ENCODE measurements around the gene CPA4. TPM values are rescaled to one million over a fixed set of nuclear protein-coding genes. Genes with fewer than 3 reads are reported as not detected.

The CPA4 gene
- total RNA-seq, 1 donor from 2014 or later = not detected

GRCh38 chr7:130258494-130259078 is 34.4 kb upstream of the CPA4 start:
- TF ChIP-seq CTCF (IDR thresholded peaks at IDR 0.05) = no peak
- Histone ChIP-seq H3K9me3 (peaks cover 12% of the 10 kb centered on the region), H3K27ac (no peak overlapping the region), H3K4me1 (no peaks in the 10 kb centered on the region), H3K4me3 (no peak overlapping the region), H3K36me3 (no peaks in the 10 kb centered on the region), H3K27me3 (no peaks in the 10 kb centered on the region)
- ATAC-seq (no peak), DNase-seq (no peak)
- intact Hi-C loops (cut with DNase I) = no loop called here

- H3K4me1 ChIP-seq = no peaks in the 10 kb centered on the region
- DNase-seq (no peak), ATAC-seq (no peak)
- H3K4me3 ChIP-seq = no peak overlapping the region
- H3K27ac ChIP-seq = no peak overlapping the region
- no peaks in the 10 kb centered on the region for H3K36me3 ChIP-seq
- H3K27me3 ChIP-seq = no peaks in the 10 kb centered on the region
- no peak for TF ChIP-seq CTCF (IDR thresholded peaks at IDR 0.05)
- peaks cover 12% of the 10 kb centered on the region for H3K9me3 ChIP-seq
- intact Hi-C loops (cut with DNase I) = no loop called here
Measured at GRCh38 chr7:130262448-130262847, 30.5 kb upstream of the CPA4 start.

GRCh38 chr7:130263130-130263529 is 29.8 kb upstream of the CPA4 start:
- H3K9me3 ChIP-seq = peaks cover 12% of the 10 kb centered on the region
- H3K27me3 ChIP-seq = no peaks in the 10 kb centered on the region
- DNase-seq = no peak
- ATAC-seq = no peak
- H3K4me3 ChIP-seq = no peak overlapping the region
- intact Hi-C loops (cut with DNase I) = no loop called here
- H3K36me3 ChIP-seq = no peaks in the 10 kb centered on the region
- no peak overlapping the region for H3K27ac ChIP-seq
- no peaks in the 10 kb centered on the region for H3K4me1 ChIP-seq
- no peak for TF ChIP-seq CTCF (IDR thresholded peaks at IDR 0.05)

- DNase-seq = no peak
- Histone ChIP-seq H3K4me3 (no peak within 1 kb of the TSS), H3K9me3 (no peaks in the 10 kb centered on the region), H3K27ac (no peak within 1 kb of the TSS), H3K4me1 (no peaks in the 10 kb centered on the region), H3K27me3 (no peaks in the 10 kb centered on the region), H3K36me3 (no peaks in the 10 kb centered on the region)
- TF ChIP-seq CTCF (IDR thresholded peaks at IDR 0.05) = no peak
- intact Hi-C loops (cut with DNase I) = no loop called here
- no peak for ATAC-seq
Measured at GRCh38 chr7:130266258-130266960, 26.6 kb upstream of the CPA4 start, which contains the start of gene CPA2. Gene CPA2 (plus strand): TSS chr7:130266863. CDS start chr7:130266882, 19 bp downstream.

GRCh38 chr7:130266961-130267321 is 26.0 kb upstream of the CPA4 start:
- no peaks in the 10 kb centered on the region for H3K36me3 ChIP-seq
- DNase-seq (no peak), ATAC-seq (no peak)
- no peak for TF ChIP-seq CTCF (IDR thresholded peaks at IDR 0.05)
- intact Hi-C loops (cut with DNase I) = no loop called here
- no peaks in the 10 kb centered on the region for H3K9me3 ChIP-seq
- H3K27me3 ChIP-seq = no peaks in the 10 kb centered on the region
- H3K27ac ChIP-seq = no peak overlapping the region
- H3K4me1 ChIP-seq = no peaks in the 10 kb centered on the region
- H3K4me3 ChIP-seq = no peak overlapping the region
